NK-92 treated with Interleukin-12 subunit alpha and Interleukin-12 subunit beta, amount 100 ng/mL, for 24 hours (cell line): ENCODE results near the gene SGCE.

Experiments
- DNase-seq: peaks from one replicate; lab custom pipeline; 2025; lab: John Stamatoyannopoulos, UW

Gene SGCE

GRCh38 chr7:94565247-94565894 is 90.6 kb downstream of the SGCE start:
- no peak for DNase-seq

GRCh38 chr7:94562525-94562924 is 93.4 kb downstream of the SGCE start:
- no peak for DNase-seq

- DNase-seq, result no peak
Measured at GRCh38 chr7:94561841-94562514, 94.0 kb downstream of the SGCE start.

- no peak for DNase-seq
Measured at GRCh38 chr7:94559972-94560371, 96.0 kb downstream of the SGCE start.

GRCh38 chr7:94557215-94557614 is 98.7 kb downstream of the SGCE start:
- DNase-seq, result no peak

- DNase-seq, result no peak
Measured at GRCh38 chr7:94556028-94556427, 99.9 kb downstream of the SGCE start.

GRCh38 chr7:94547126-94547525 is 108.8 kb downstream of the SGCE start:
- DNase-seq, result no peak

GRCh38 chr7:94540428-94540827 is 115.5 kb downstream of the SGCE start:
- DNase-seq, result no peak
